Measurements from ENCODE around the gene KIRREL1. TPM values are rescaled to one million over a fixed set of nuclear protein-coding genes. Genes with fewer than 3 reads are reported as not detected.

Gene KIRREL1
- polyA plus RNA-seq, 1 donor (not counting 4 experiments of a cell fraction or from before 2014, with no cell fraction given), result 19.7 TPM

DNA sequence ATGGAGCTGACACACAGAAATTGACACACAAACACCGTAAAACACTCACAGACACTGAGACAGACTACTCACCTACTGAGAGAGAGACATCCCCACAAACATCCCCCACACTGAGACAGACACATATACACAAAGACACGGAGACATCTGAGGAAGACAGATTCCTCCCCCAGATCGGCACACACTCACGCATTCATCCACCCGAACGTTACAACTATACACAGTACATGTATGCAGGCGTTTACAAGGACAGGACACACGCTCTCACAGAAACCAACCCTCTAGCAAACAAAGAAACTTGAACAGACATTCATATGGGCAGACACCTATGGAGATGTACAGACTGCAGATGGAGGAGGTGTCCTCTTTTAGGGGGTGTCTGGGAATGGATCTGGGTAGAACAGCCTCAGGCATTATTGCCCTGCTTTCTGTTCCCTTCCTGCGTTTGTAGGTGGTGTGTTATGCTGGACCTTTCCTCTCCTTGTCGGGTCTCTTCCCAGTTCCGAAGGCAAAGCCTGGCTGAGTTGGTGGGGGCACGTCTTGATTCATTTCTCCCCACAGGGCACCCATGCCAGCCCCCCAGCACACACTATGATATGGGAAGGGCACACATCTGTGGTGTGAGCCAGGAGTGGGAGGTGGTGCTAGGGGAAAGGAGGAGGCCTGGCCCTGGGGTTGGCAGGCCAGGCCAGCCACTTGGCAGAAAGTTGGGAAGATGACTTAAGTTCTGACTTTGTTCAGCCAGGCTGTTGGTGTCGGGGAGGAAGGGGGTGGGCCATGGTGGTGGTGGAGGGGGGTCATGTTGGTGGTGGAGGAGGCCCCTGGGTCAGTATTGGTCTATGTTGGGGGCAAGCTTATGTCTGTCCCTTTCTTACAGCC, 1.5 kb downstream of the KIRREL1 start:
- peak overlapping the region; percentile 78 for H3K4me2 ChIP-seq (ENCODE audit: control insufficient read depth, extremely low read depth, insufficient read depth, low read depth, low read length)

GRCh38 chr1:157995583-157996169, 2.2 kb downstream of the KIRREL1 start:
- H3K4me2 ChIP-seq (ENCODE audit: control insufficient read depth, extremely low read depth, insufficient read depth, low read depth, low read length), result peak overlapping the region; percentile 78
- H3K9ac ChIP-seq (ENCODE audit: control insufficient read depth, extremely low read depth, insufficient read depth, low read length), result peak overlapping the region; percentile 6
- peak overlapping the region; percentile 83 to 89 (median 89) for H3K4me3 ChIP-seq (ENCODE audit: control insufficient read depth in 2 of 3, extremely low read depth in 1 of 3, insufficient read depth in 2 of 3, low read depth in 1 of 3, low read length in 3 of 3)
- no peak for TF ChIP-seq EZH2 (IDR thresholded peaks at IDR 0.05; ENCODE audit: low read length)
- TF ChIP-seq, protein P1, sequence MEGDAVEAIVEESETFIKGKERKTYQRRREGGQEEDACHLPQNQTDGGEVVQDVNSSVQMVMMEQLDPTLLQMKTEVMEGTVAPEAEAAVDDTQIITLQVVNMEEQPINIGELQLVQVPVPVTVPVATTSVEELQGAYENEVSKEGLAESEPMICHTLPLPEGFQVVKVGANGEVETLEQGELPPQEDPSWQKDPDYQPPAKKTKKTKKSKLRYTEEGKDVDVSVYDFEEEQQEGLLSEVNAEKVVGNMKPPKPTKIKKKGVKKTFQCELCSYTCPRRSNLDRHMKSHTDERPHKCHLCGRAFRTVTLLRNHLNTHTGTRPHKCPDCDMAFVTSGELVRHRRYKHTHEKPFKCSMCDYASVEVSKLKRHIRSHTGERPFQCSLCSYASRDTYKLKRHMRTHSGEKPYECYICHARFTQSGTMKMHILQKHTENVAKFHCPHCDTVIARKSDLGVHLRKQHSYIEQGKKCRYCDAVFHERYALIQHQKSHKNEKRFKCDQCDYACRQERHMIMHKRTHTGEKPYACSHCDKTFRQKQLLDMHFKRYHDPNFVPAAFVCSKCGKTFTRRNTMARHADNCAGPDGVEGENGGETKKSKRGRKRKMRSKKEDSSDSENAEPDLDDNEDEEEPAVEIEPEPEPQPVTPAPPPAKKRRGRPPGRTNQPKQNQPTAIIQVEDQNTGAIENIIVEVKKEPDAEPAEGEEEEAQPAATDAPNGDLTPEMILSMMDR (optimal IDR thresholded peaks at IDR 0.05 in 1 of 3, IDR thresholded peaks at IDR 0.05 in 1 of 3, conservative IDR thresholded peaks at IDR 0.05 in 1 of 3; ENCODE audit: extremely low read depth in 1 of 3, insufficient read depth in 2 of 3, low read length in 3 of 3), result no peak
- H4K20me1 ChIP-seq (ENCODE audit: control insufficient read depth, extremely low read depth, insufficient read depth, low read length), result no peaks in the 10 kb centered on the region
- no peaks in the 10 kb centered on the region for H3K27me3 ChIP-seq (ENCODE audit: control insufficient read depth, extremely low read depth, insufficient read depth, low read length)
- peaks cover 43% of the 10 kb centered on the region for H3K4me1 ChIP-seq (ENCODE audit: control insufficient read depth, extremely low read depth, insufficient read depth, low read length)
- DNase-seq (ENCODE audit: low read depth, low spot score), result no peak
- H3K36me3 ChIP-seq (ENCODE audit: control insufficient read depth in 2 of 2, extremely low read depth in 1 of 2, insufficient read depth in 2 of 2, low read length in 2 of 2), result peaks cover 4 to 7% of the 10 kb centered on the region in 2 experiments
- dilution Hi-C loops (cut with MboI; ENCODE audit: extremely low pct_ligation_motif_present, low sequenced_read_pairs), result no loop called here
- H2AFZ ChIP-seq (ENCODE audit: control insufficient read depth, low read length), result no peak overlapping the region
- H3K9me1 ChIP-seq (ENCODE audit: control insufficient read depth, extremely low read depth, insufficient read depth, low read length), result no peaks in the 10 kb centered on the region
- H3K27ac ChIP-seq (ENCODE audit: control insufficient read depth, insufficient read depth, low read length), result no peak overlapping the region
- peak; percentile 51 for FAIRE-seq
- no peaks in the 10 kb centered on the region for H3K9me3 ChIP-seq (ENCODE audit: control insufficient read depth, low read depth, low read length)
- peaks cover 74% of the 10 kb centered on the region for H3K79me2 ChIP-seq (ENCODE audit: control insufficient read depth, insufficient read depth, low read length)

More for the DNA sequence above, 1.5 kb downstream of the KIRREL1 start:
- H3K27me3 ChIP-seq (ENCODE audit: control insufficient read depth, extremely low read depth, insufficient read depth, low read length), result no peaks in the 10 kb centered on the region
- peaks cover 43% of the 10 kb centered on the region for H3K4me1 ChIP-seq (ENCODE audit: control insufficient read depth, extremely low read depth, insufficient read depth, low read length)
- peak overlapping the region; percentile 32 for H3K27ac ChIP-seq (ENCODE audit: control insufficient read depth, insufficient read depth, low read length)
- dilution Hi-C loops (cut with MboI; ENCODE audit: extremely low pct_ligation_motif_present, low sequenced_read_pairs), result no loop called here
- no peaks in the 10 kb centered on the region for H3K9me3 ChIP-seq (ENCODE audit: control insufficient read depth, low read depth, low read length)
- no peak for DNase-seq (ENCODE audit: low read depth, low spot score)
- H4K20me1 ChIP-seq (ENCODE audit: control insufficient read depth, extremely low read depth, insufficient read depth, low read length), result no peaks in the 10 kb centered on the region
- no peak overlapping the region for H2AFZ ChIP-seq (ENCODE audit: control insufficient read depth, low read length)
- FAIRE-seq, result peak; percentile 92
- H3K36me3 ChIP-seq (ENCODE audit: control insufficient read depth in 2 of 2, extremely low read depth in 1 of 2, insufficient read depth in 2 of 2, low read length in 2 of 2), result peaks cover 3 to 7% of the 10 kb centered on the region in 2 experiments
- no peaks in the 10 kb centered on the region for H3K9me1 ChIP-seq (ENCODE audit: control insufficient read depth, extremely low read depth, insufficient read depth, low read length)
- peak overlapping the region; percentile 83 to 89 (median 89) for H3K4me3 ChIP-seq (ENCODE audit: control insufficient read depth in 2 of 3, extremely low read depth in 1 of 3, insufficient read depth in 2 of 3, low read depth in 1 of 3, low read length in 3 of 3)
- H3K79me2 ChIP-seq (ENCODE audit: control insufficient read depth, insufficient read depth, low read length), result peaks cover 67% of the 10 kb centered on the region
- TF ChIP-seq, protein P1 (optimal IDR thresholded peaks at IDR 0.05 in 1 of 3, IDR thresholded peaks at IDR 0.05 in 1 of 3, conservative IDR thresholded peaks at IDR 0.05 in 1 of 3; ENCODE audit: extremely low read depth in 1 of 3, insufficient read depth in 2 of 3, low read length in 3 of 3), result no peak
- TF ChIP-seq EZH2 (IDR thresholded peaks at IDR 0.05; ENCODE audit: low read length), result no peak
- peak overlapping the region; percentile 83 for H3K9ac ChIP-seq (ENCODE audit: control insufficient read depth, extremely low read depth, insufficient read depth, low read length)

Data from keratinocyte (primary cell).